Left ventricle myocardium inferior (tissue), 1 donor: ENCODE data around the gene MAPK9. TPM values are rescaled to one million over a fixed set of nuclear protein-coding genes. Genes with fewer than 3 reads are reported as not detected.

Experiments
- DNase-seq: peaks from one replicate; pipeline ENCODE4 v3.0.0-alpha.2; 2020
- H3K27ac ChIP-seq: fragments of 200-600 bp; replicated peaks from 2 replicates; pipeline ENCODE4 v1.8.0; 2021
- H3K27me3 ChIP-seq: fragments of 200-600 bp; 2 replicates; pipeline ENCODE4 v1.8.0; 2021; ENCODE audit warnings: low read depth
- H3K36me3 ChIP-seq: fragments of 200-600 bp; 2 replicates; pipeline ENCODE4 v1.8.0; 2021
- H3K4me1 ChIP-seq: fragments of 200-600 bp; 2 replicates; pipeline ENCODE4 v1.8.0; 2021
- H3K4me3 ChIP-seq: fragments of 200-600 bp; 2 replicates; pipeline ENCODE4 v1.8.0; 2021; ENCODE audit warnings: mild to moderate bottlenecking, moderate library complexity
- H3K9me3 ChIP-seq: fragments of 200-600 bp; replicated peaks from 2 replicates; pipeline ENCODE4 v1.8.0; 2021
- CTCF ChIP-seq: fragments of 200-600 bp; IDR thresholded peaks from 2 replicates; pipeline ENCODE4 v1.8.0; 2021; ENCODE audit warnings: antibody characterized with exemption, mild to moderate bottlenecking, borderline replicate concordance
- intact Hi-C: fragments of 100-400 bp; cut with micrococcal nuclease; formaldehyde crosslinking; loops from one replicate; pipeline ENCODE4 v1.11.0; 2022
- total RNA-seq: library from RNA; stranded (reverse); fragmentation: NEBNext Ultra II Directional; extraction: Animal tissue kit (Norgen Biotek cat#: 25700); gene quantifications from one replicate; pipeline ENCODE4 v1.2.1, GENCODE V29; 2021
- donor health status: DM: no; HTN: yes; CAD: no; lungs with severe emphysema.

Gene MAPK9
- total RNA-seq, 1 donor from 2014 or later: 40.9 TPM

GRCh38 chr5:180284149-180284548 is 7.7 kb downstream of the MAPK9 start:
- H3K9me3 ChIP-seq: no peaks in the 10 kb centered on the region
- intact Hi-C loops: no loop called here
- DNase-seq: no peak
- no peak overlapping the region for H3K4me3 ChIP-seq
- peaks cover 11% of the 10 kb centered on the region for H3K4me1 ChIP-seq
- no peak for TF ChIP-seq CTCF
- H3K36me3 ChIP-seq: peaks cover 24% of the 10 kb centered on the region
- no peaks in the 10 kb centered on the region for H3K27me3 ChIP-seq
- H3K27ac ChIP-seq: no peak overlapping the region

- H3K27me3 ChIP-seq: no peaks in the 10 kb centered on the region
- H3K36me3 ChIP-seq: peaks cover 34% of the 10 kb centered on the region
- intact Hi-C loops: no loop called here
- H3K9me3 ChIP-seq: no peaks in the 10 kb centered on the region
- no peak for TF ChIP-seq CTCF
- no peak overlapping the region for H3K27ac ChIP-seq
- no peak overlapping the region for H3K4me3 ChIP-seq
- no peak for DNase-seq
- peaks cover 11% of the 10 kb centered on the region for H3K4me1 ChIP-seq
Measured at GRCh38 chr5:180283026-180283615, 8.8 kb downstream of the MAPK9 start.

GRCh38 chr5:180282281-180282680 is 9.6 kb downstream of the MAPK9 start:
- H3K27me3 ChIP-seq: no peaks in the 10 kb centered on the region
- H3K27ac ChIP-seq: no peak overlapping the region
- H3K9me3 ChIP-seq: no peaks in the 10 kb centered on the region
- peaks cover 11% of the 10 kb centered on the region for H3K4me1 ChIP-seq
- H3K4me3 ChIP-seq: no peak overlapping the region
- intact Hi-C loops: no loop called here
- H3K36me3 ChIP-seq: peaks cover 43% of the 10 kb centered on the region
- TF ChIP-seq CTCF: no peak
- DNase-seq: no peak

GRCh38 chr5:180281706-180282105 is 10.2 kb downstream of the MAPK9 start:
- intact Hi-C loops: no loop called here
- peaks cover 47% of the 10 kb centered on the region for H3K36me3 ChIP-seq
- no peaks in the 10 kb centered on the region for H3K27me3 ChIP-seq

GRCh38 chr5:180274695-180275094 is 17.2 kb downstream of the MAPK9 start:
- H3K4me1 ChIP-seq: no peaks in the 10 kb centered on the region
- intact Hi-C loops: no loop called here
- no peaks in the 10 kb centered on the region for H3K27me3 ChIP-seq
- H3K36me3 ChIP-seq: peaks cover 98% of the 10 kb centered on the region
- DNase-seq: no peak
- H3K27ac ChIP-seq: no peak overlapping the region
- H3K4me3 ChIP-seq: no peak overlapping the region
- H3K9me3 ChIP-seq: peaks cover 51% of the 10 kb centered on the region
- no peak for TF ChIP-seq CTCF

More at GRCh38 chr5:180281706-180282105, 10.2 kb downstream of the MAPK9 start:
- no peak for DNase-seq
- no peak for TF ChIP-seq CTCF
- Histone ChIP-seq H3K4me3 (no peak overlapping the region), H3K9me3 (no peaks in the 10 kb centered on the region), H3K27ac (no peak overlapping the region), H3K4me1 (peaks cover 11% of the 10 kb centered on the region)
